HepG2 (cell line): ENCODE results near the gene CYP17A1. TPM values are rescaled to one million over a fixed set of nuclear protein-coding genes. Genes with fewer than 3 reads are reported as not detected.

ENCODE experiments used
- BHLHE40 ChIP-seq: IDR thresholded peaks from 2 replicates; pipeline ENCODE4 v1.6.1; 2011; ENCODE audit warnings: low read length, improper control_type of control experiment
- BORCS8-MEF2B ChIP-seq: sonication (generic); formaldehyde crosslinking; IDR thresholded peaks from 2 replicates; pipeline ENCODE4 v1.8.0; 2022; ENCODE audit warnings: mild to moderate bottlenecking, missing genetic modification reagents
- ELF1 ChIP-seq: sonication (generic); formaldehyde crosslinking; IDR thresholded peaks from 2 replicates; pipeline ENCODE4 v1.4.0; 2020; ENCODE audit warnings: missing genetic modification reagents
- ETV5 ChIP-seq: IDR thresholded peaks from 2 replicates; pipeline ENCODE4 v1.6.1; 2018; ENCODE audit warnings: missing biosample characterization, missing genetic modification reagents, inconsistent platforms, borderline replicate concordance
- FOSL1 ChIP-seq: sonication (generic); formaldehyde crosslinking; IDR thresholded peaks from 2 replicates; pipeline ENCODE4 v1.9.0; 2021; ENCODE audit warnings: missing genetic modification reagents, borderline replicate concordance
- FOXP1 ChIP-seq, 2 experiments: fragments of 450-650 bp in 1 of 2; IDR thresholded peaks; 2 replicates each; pipeline ENCODE4 v1.6.1; 2017 to 2018; ENCODE audit warnings: antibody characterized with exemption in 1 of 2
- GATAD1 ChIP-seq: IDR thresholded peaks from 2 replicates; pipeline ENCODE4 v1.6.1; 2016; ENCODE audit warnings: missing genetic modification reagents, missing compliant biosample characterization
- KLF15 ChIP-seq: sonication (generic); formaldehyde crosslinking; IDR thresholded peaks from 2 replicates; pipeline ENCODE4 v1.8.1; 2023; ENCODE audit warnings: borderline replicate concordance, mild to moderate bottlenecking, inconsistent platforms, missing genetic modification reagents, mixed read lengths
- MIER2 ChIP-seq: IDR thresholded peaks from 2 replicates; pipeline ENCODE4 v1.6.1; 2016; ENCODE audit warnings: missing biosample characterization, missing genetic modification reagents
- MIER3 ChIP-seq: IDR thresholded peaks from 2 replicates; pipeline ENCODE4 v1.6.1; 2016; ENCODE audit warnings: missing compliant biosample characterization, borderline replicate concordance
- NR3C1 ChIP-seq: sonication (generic); formaldehyde crosslinking; IDR thresholded peaks from 2 replicates; pipeline ENCODE4 v1.4.0; 2020; ENCODE audit warnings: missing genetic modification reagents
- TBX3 ChIP-seq: fragments of 450-650 bp; IDR thresholded peaks from 2 replicates; pipeline ENCODE4 v1.6.1; 2017; ENCODE audit warnings: antibody characterized with exemption, mild to moderate bottlenecking, inconsistent platforms, borderline replicate concordance
- ZC3H4 ChIP-seq: sonication (generic); formaldehyde crosslinking; IDR thresholded peaks from 2 replicates; pipeline ENCODE4 v1.4.0; 2020; ENCODE audit warnings: missing genetic modification reagents, borderline replicate concordance
- ZFP36L2 ChIP-seq: sonication (generic); formaldehyde crosslinking; IDR thresholded peaks from 2 replicates; pipeline ENCODE4 v1.4.0; 2020; ENCODE audit warnings: missing genetic modification reagents
- ZFP41 ChIP-seq: sonication (generic); formaldehyde crosslinking; IDR thresholded peaks from 2 replicates; pipeline ENCODE4 v1.4.0; 2020; ENCODE audit warnings: mild to moderate bottlenecking, missing genetic modification reagents, borderline replicate concordance
- ZKSCAN1 ChIP-seq: fragments of 150-350 bp; IDR thresholded peaks from 2 replicates; pipeline ENCODE4 v1.6.1; 2014; ENCODE audit warnings: low read length
- ZNF431 ChIP-seq: sonication (generic); formaldehyde crosslinking; IDR thresholded peaks from 2 replicates; pipeline ENCODE4 v1.9.0; 2022; ENCODE audit warnings: missing genetic modification reagents, low read depth, mild to moderate bottlenecking, borderline replicate concordance
- ZNF432 ChIP-seq: sonication (generic); formaldehyde crosslinking; IDR thresholded peaks from 2 replicates; pipeline ENCODE4 v1.5.0; 2020; ENCODE audit warnings: missing genetic modification reagents, mild to moderate bottlenecking, borderline replicate concordance
- ZNF558 ChIP-seq: sonication (generic); formaldehyde crosslinking; IDR thresholded peaks from 2 replicates; pipeline ENCODE4 v1.9.0; 2022; ENCODE audit warnings: mild to moderate bottlenecking, missing genetic modification reagents, borderline replicate concordance
- ZNF615 ChIP-seq: sonication (generic); formaldehyde crosslinking; IDR thresholded peaks from 2 replicates; pipeline ENCODE4 v1.5.0; 2020; ENCODE audit warnings: mild to moderate bottlenecking, missing genetic modification reagents, borderline replicate concordance
- ZNF83 ChIP-seq: sonication (generic); formaldehyde crosslinking; IDR thresholded peaks from 2 replicates; pipeline ENCODE4 v1.4.0; 2020; ENCODE audit warnings: missing genetic modification reagents, mild to moderate bottlenecking, borderline replicate concordance
- polyA plus RNA-seq, 8 experiments: library from polyadenylated mRNA; depleted of rRNA in 3 of 8; stranded (reverse) in 7 of 8; unstranded in 1 of 8; fragments of >200 nt; fragmentation: Illumina TruSeq in 4 of 8; extraction: Trizol in 4 of 8; gene quantifications; 2 replicates each; pipeline versions ENCODE4 v1.2.1 to v1.2.3, GENCODE V29; 2011 to 2016; ENCODE audit warnings: low read depth in 4 of 8, missing spikeins in 1 of 8, mixed read lengths in 1 of 8; ENCODE audit not compliant: insufficient read depth in 1 of 8
- total RNA-seq, 5 experiments: library from RNA; depleted of rRNA; stranded (reverse); fragments of >200 nt; fragmentation: Illumina TruSeq; extraction: Trizol; gene quantifications; 2 replicates each; pipeline ENCODE4 v1.2.3, GENCODE V29; 2016; ENCODE audit warnings: low read depth in 1 of 5
- TF ChIP-seq, protein P1 (sequence below): sonication (generic); formaldehyde crosslinking; IDR thresholded peaks from 2 replicates; pipeline ENCODE4 v1.8.1; 2023; ENCODE audit warnings: missing genetic modification reagents, inconsistent platforms, borderline replicate concordance
- TF ChIP-seq, protein P2 (sequence below): sonication (generic); formaldehyde crosslinking; conservative IDR thresholded peaks from 2 replicates; pipeline ENCODE4 v1.8.0; 2022; ENCODE audit warnings: missing genetic modification reagents
- TF ChIP-seq, protein P3 (sequence below): sonication (generic); formaldehyde crosslinking; IDR thresholded peaks from 2 replicates; pipeline ENCODE4 v1.5.0; 2020; ENCODE audit warnings: missing genetic modification reagents

Gene CYP17A1
- total and polyA plus RNA-seq, 2 of the 13 experiments (the other 11 are each of a cell fraction or from before 2014, with no cell fraction given) = 0.13 to 1.1 TPM

DNA sequence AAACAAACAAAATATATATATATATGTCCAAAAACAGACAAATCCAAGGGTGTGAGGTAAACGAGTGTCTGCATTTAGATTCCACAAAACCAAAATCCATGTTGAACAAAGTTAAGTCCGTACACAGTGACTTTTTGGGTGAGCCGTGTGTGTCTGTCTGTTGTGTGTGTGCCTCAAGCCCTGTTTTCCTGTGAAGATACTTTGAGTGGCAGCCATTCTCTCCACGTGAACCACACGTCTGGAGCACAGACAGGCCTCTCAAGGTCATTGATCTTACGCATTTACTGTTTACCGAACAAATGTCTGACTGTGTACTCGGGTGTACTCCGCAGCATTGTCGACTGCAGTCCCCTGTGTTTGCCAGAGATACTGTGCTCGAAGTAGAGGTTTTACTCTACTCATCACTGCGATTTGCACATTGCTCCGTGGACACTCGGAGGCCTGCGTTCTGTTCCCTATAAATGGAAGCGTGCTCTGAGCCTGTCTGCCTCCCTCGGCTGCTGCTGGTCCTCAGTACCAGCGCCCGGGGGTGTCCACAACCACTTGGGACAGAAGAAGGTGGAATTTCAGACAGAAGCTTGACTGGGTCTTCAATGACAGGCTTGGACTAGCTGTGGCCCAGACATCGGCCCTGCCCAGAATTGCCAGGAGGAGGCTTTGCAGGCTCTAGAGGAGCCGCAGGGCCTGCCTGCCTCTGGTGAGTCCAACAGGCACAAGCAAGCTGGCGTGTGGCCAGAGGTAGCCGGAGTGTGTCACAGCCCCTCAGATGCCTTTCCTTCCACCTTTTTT is 22.1 kb downstream of the CYP17A1 start (continued):
- peak; percentile 91 for TF ChIP-seq BHLHE40
- peak; percentile 14; the same call in 1 of the 2 replicates for TF ChIP-seq TBX3
- TF ChIP-seq MIER3 = no peak
- no peak for TF ChIP-seq ZC3H4 (CRISPR knock-in tag)
- TF ChIP-seq FOXP1 (IDR thresholded peaks at IDR 0.05) = 0 out of 2 replicates have a peak, but pooled peaks have one; percentile 36
- peak; percentile 96 for TF ChIP-seq FOXP1 (CRISPR knock-in tag; IDR thresholded peaks at IDR 0.05)
- TF ChIP-seq GATAD1 (CRISPR knock-in tag) = peak; percentile 66
- no peak for TF ChIP-seq ZNF83 (CRISPR knock-in tag)
- no peak for TF ChIP-seq ELF1
- TF ChIP-seq ZNF432 (CRISPR knock-in tag) = 0 out of 2 replicates have a peak, but pooled peaks have one; percentile 67
- TF ChIP-seq NR3C1 (CRISPR knock-in tag) = no peak
- TF ChIP-seq MIER2 (CRISPR knock-in tag) = peak; percentile 67; the same call in 1 of the 2 replicates
- TF ChIP-seq, protein P1, sequence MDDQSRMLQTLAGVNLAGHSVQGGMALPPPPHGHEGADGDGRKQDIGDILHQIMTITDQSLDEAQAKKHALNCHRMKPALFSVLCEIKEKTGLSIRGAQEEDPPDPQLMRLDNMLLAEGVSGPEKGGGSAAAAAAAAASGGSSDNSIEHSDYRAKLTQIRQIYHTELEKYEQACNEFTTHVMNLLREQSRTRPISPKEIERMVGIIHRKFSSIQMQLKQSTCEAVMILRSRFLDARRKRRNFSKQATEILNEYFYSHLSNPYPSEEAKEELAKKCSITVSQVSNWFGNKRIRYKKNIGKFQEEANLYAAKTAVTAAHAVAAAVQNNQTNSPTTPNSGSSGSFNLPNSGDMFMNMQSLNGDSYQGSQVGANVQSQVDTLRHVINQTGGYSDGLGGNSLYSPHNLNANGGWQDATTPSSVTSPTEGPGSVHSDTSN = no peak
- no peak; the same call in 1 of the 2 replicates for TF ChIP-seq FOSL1
- TF ChIP-seq ZNF431 (CRISPR knock-in tag) = peak; percentile 83; the same call in 1 of the 2 replicates
- TF ChIP-seq ETV5 (CRISPR knock-in tag) = peak; percentile 12; the same call in 1 of the 2 replicates
- TF ChIP-seq ZNF558 = peak; percentile 59; the same call in 1 of the 2 replicates
- TF ChIP-seq, protein P2, sequence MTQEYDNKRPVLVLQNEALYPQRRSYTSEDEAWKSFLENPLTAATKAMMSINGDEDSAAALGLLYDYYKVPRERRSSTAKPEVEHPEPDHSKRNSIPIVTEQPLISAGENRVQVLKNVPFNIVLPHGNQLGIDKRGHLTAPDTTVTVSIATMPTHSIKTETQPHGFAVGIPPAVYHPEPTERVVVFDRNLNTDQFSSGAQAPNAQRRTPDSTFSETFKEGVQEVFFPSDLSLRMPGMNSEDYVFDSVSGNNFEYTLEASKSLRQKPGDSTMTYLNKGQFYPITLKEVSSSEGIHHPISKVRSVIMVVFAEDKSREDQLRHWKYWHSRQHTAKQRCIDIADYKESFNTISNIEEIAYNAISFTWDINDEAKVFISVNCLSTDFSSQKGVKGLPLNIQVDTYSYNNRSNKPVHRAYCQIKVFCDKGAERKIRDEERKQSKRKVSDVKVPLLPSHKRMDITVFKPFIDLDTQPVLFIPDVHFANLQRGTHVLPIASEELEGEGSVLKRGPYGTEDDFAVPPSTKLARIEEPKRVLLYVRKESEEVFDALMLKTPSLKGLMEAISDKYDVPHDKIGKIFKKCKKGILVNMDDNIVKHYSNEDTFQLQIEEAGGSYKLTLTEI (CRISPR knock-in tag) = no peak
- TF ChIP-seq ZNF615 = no peak
- TF ChIP-seq ZFP36L2 = no peak
- TF ChIP-seq, protein P3, sequence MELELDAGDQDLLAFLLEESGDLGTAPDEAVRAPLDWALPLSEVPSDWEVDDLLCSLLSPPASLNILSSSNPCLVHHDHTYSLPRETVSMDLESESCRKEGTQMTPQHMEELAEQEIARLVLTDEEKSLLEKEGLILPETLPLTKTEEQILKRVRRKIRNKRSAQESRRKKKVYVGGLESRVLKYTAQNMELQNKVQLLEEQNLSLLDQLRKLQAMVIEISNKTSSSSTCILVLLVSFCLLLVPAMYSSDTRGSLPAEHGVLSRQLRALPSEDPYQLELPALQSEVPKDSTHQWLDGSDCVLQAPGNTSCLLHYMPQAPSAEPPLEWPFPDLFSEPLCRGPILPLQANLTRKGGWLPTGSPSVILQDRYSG (CRISPR knock-in tag) = no peak
- no peak for TF ChIP-seq ZFP41 (CRISPR knock-in tag)
- TF ChIP-seq BORCS8-MEF2B (CRISPR knock-in tag) = 0 out of 2 replicates have a peak, but pooled peaks have one; percentile 26
- no peak for TF ChIP-seq KLF15 (CRISPR knock-in tag)
- peak; percentile 99 for TF ChIP-seq ZKSCAN1
